GM12878 (cell line): Measurements from ENCODE around the gene RND1. TPM values are rescaled to one million over a fixed set of nuclear protein-coding genes. Genes with fewer than 3 reads are reported as not detected.

Experiments used
- JUND ChIP-seq: IDR thresholded peaks from 2 replicates; pipeline ENCODE4 v1.6.1; 2012; ENCODE audit warnings: low read depth, mild to moderate bottlenecking, low read length, improper control_type of control experiment, moderate library complexity
- POLR2A ChIP-seq: IDR thresholded peaks from 2 replicates; pipeline ENCODE4 v1.6.1; 2011; ENCODE audit warnings: low read depth, mild to moderate bottlenecking, low read length
- STAT1 ChIP-seq: fragments of 450-650 bp; conservative IDR thresholded peaks from 2 replicates; pipeline ENCODE4 v1.6.1; 2014; ENCODE audit warnings: antibody characterized with exemption, mild to moderate bottlenecking
- ZNF24 ChIP-seq: fragments of 450-650 bp; IDR thresholded peaks from 2 replicates; pipeline ENCODE4 v1.6.1; 2017; ENCODE audit warnings: antibody characterized with exemption, mild to moderate bottlenecking
- ZNF384 ChIP-seq: IDR thresholded peaks from 2 replicates; pipeline ENCODE4 v1.6.1; 2012; ENCODE audit warnings: low read depth, mild to moderate bottlenecking, low read length, improper control_type of control experiment, borderline replicate concordance
- polyA plus RNA-seq, 11 experiments: library from polyadenylated mRNA; depleted of rRNA in 4 of 11; unstranded in 6 of 11; stranded (reverse) in 5 of 11; fragments of >200 nt; fragmentation: Nextera tagmentation in 4 of 11; fragmentation: Illumina TruSeq in 1 of 11; extraction: Ambion mirVana in 4 of 11; extraction: Trizol in 1 of 11; gene quantifications; 1 replicate in 1 of 11; 2 replicates in 10 of 11; pipeline versions ENCODE4 v1.2.1 to v1.2.3, GENCODE V29; 2011 to 2016; ENCODE audit warnings: inconsistent platforms in 2 of 11, missing spikeins in 2 of 11, low read depth in 1 of 11
- total RNA-seq, 4 experiments: library from RNA; depleted of rRNA in 3 of 4; stranded (reverse); fragments of >200 nt in 3 of 4; fragmentation: Illumina TruSeq in 1 of 4; extraction: Trizol in 1 of 4; gene quantifications; 2 replicates each; pipeline versions ENCODE4 v1.2.1 to v1.2.3, GENCODE V29; 2013 to 2021
- TF ChIP-seq, protein P1 (sequence below): IDR thresholded peaks from 2 replicates; pipeline ENCODE4 v1.6.1; 2011; ENCODE audit warnings: borderline replicate concordance, low read depth, mild to moderate bottlenecking, moderate library complexity, mixed read lengths, low read length; ENCODE audit not compliant: insufficient read depth; ENCODE audit errors: extremely low read length
- TF ChIP-seq, protein P2 (sequence below): fragments of 450-650 bp; IDR thresholded peaks from 2 replicates; pipeline ENCODE4 v1.6.1; 2017; ENCODE audit warnings: mild to moderate bottlenecking, moderate library complexity
- TF ChIP-seq, protein P3 (sequence below), 3 experiments: IDR thresholded peaks in 2 of 3; conservative IDR thresholded peaks in 1 of 3; 2 replicates each; pipeline ENCODE4 v1.5.1; 2011; ENCODE audit warnings: low read depth in 3 of 3, low read length in 3 of 3, mild to moderate bottlenecking in 3 of 3, control low read depth in 2 of 3, moderate library complexity in 2 of 3, inconsistent platforms in 1 of 3, mixed read lengths in 1 of 3; ENCODE audit not compliant: control insufficient read depth in 2 of 3, insufficient read depth in 1 of 3; ENCODE audit errors: extremely low read depth in 1 of 3

RND1 gene
- total and polyA plus RNA-seq, 10 of the 15 experiments (the other 5 are each of a cell fraction or from before 2014, with no cell fraction given) = 0.24 to 5.1 (median 1.5) TPM

DNA sequence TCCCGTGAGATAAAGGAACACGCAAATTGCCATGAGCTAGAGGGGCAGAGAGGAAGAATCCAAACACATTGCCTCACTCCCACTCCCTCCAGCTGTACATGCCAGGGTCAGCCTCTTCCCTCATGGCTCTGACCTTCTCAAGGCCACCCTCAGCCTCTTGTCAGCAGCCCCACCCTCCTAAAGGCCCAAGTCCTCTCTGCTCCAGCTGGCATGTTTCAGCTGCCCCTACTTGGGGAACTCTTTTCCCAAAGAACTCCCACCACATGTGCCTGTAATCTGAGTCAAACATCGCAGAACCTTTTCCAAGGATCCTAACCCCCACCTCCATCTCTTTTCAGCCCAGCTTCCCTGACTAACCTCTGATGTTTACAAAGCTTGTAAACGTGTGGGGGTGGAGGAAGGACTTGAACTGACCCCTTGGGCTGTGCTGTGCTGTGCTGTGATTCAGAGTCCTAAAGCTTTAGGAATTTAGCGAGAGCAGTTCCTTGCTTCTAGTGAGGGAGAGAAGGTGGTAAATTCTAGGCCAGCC lies 54.7 kb downstream of the RND1 start (continued):
- TF ChIP-seq, protein P1, sequence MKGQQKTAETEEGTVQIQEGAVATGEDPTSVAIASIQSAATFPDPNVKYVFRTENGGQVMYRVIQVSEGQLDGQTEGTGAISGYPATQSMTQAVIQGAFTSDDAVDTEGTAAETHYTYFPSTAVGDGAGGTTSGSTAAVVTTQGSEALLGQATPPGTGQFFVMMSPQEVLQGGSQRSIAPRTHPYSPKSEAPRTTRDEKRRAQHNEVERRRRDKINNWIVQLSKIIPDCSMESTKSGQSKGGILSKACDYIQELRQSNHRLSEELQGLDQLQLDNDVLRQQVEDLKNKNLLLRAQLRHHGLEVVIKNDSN = no peak
- no peak for TF ChIP-seq ZNF384
- TF ChIP-seq, protein P2, sequence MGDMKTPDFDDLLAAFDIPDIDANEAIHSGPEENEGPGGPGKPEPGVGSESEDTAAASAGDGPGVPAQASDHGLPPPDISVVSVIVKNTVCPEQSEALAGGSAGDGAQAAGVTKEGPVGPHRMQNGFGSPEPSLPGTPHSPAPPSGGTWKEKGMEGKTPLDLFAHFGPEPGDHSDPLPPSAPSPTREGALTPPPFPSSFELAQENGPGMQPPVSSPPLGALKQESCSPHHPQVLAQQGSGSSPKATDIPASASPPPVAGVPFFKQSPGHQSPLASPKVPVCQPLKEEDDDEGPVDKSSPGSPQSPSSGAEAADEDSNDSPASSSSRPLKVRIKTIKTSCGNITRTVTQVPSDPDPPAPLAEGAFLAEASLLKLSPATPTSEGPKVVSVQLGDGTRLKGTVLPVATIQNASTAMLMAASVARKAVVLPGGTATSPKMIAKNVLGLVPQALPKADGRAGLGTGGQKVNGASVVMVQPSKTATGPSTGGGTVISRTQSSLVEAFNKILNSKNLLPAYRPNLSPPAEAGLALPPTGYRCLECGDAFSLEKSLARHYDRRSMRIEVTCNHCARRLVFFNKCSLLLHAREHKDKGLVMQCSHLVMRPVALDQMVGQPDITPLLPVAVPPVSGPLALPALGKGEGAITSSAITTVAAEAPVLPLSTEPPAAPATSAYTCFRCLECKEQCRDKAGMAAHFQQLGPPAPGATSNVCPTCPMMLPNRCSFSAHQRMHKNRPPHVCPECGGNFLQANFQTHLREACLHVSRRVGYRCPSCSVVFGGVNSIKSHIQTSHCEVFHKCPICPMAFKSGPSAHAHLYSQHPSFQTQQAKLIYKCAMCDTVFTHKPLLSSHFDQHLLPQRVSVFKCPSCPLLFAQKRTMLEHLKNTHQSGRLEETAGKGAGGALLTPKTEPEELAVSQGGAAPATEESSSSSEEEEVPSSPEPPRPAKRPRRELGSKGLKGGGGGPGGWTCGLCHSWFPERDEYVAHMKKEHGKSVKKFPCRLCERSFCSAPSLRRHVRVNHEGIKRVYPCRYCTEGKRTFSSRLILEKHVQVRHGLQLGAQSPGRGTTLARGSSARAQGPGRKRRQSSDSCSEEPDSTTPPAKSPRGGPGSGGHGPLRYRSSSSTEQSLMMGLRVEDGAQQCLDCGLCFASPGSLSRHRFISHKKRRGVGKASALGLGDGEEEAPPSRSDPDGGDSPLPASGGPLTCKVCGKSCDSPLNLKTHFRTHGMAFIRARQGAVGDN = no peak
- no peak for TF ChIP-seq JUND
- no peak for TF ChIP-seq ZNF24
- no peak for TF ChIP-seq POLR2A
- no peak for TF ChIP-seq STAT1
- TF ChIP-seq, protein P3, sequence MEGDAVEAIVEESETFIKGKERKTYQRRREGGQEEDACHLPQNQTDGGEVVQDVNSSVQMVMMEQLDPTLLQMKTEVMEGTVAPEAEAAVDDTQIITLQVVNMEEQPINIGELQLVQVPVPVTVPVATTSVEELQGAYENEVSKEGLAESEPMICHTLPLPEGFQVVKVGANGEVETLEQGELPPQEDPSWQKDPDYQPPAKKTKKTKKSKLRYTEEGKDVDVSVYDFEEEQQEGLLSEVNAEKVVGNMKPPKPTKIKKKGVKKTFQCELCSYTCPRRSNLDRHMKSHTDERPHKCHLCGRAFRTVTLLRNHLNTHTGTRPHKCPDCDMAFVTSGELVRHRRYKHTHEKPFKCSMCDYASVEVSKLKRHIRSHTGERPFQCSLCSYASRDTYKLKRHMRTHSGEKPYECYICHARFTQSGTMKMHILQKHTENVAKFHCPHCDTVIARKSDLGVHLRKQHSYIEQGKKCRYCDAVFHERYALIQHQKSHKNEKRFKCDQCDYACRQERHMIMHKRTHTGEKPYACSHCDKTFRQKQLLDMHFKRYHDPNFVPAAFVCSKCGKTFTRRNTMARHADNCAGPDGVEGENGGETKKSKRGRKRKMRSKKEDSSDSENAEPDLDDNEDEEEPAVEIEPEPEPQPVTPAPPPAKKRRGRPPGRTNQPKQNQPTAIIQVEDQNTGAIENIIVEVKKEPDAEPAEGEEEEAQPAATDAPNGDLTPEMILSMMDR (IDR thresholded peaks at IDR 0.05 in 2 of 3, conservative IDR thresholded peaks at IDR 0.05 in 1 of 3; ENCODE audit: control insufficient read depth in 2 of 3, extremely low read depth in 1 of 3, insufficient read depth in 1 of 3, low read depth in 3 of 3, low read length in 3 of 3) = no peak
